ENCODE results near the gene OR52K1. TPM values are rescaled to one million over a fixed set of nuclear protein-coding genes. Genes with fewer than 3 reads are reported as not detected.

Gene OR52K1
- total RNA-seq, 1 donor from 2014 or later, result not detected

DNA sequence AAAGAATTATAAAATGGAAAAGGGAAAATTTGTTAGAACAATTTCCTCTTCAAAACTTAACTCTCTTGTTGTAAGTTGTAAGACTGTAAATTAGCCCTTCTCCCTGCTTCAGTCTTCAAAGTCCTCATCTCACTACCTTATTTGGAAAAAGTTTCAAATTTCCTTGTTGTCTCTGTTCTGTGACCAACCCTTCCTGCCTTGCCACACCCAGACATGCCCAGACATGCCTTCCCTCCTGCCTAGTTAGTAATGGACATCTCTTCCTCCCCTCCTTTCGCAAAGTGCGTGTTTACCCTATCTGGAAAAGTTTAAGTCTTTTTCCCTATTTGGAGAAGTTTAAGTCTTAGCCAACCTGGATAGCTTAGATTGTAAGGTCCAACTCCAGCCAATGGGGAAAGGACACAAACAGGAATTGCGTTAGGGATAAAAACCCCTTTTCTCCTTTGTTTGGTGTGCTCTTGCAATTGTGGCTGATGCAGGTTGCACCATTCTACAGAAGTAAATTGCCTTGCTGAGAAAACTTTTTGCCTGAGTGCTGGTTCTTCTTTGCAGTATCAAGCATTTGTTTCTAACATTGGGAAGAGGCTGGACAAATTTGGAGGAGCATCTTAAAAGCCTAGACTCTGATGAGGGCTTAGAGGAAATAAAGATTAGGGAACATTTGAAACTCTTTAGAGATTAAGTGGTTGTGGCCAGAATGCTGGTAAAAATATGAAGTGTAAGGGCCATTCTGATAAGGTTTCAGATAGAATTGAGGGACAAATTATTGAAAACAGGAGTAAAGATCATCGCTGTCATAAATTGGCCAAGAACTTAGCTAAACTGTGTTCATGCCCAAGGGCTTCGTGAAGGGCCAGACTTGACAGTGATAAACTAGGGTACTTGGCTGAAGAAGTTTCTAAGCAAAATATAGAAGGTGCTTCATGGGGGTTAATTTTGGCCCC lies 18.0 kb upstream of the OR52K1 start:
- no peak overlapping the region for H3K4me3 ChIP-seq
- TF ChIP-seq, protein P1, sequence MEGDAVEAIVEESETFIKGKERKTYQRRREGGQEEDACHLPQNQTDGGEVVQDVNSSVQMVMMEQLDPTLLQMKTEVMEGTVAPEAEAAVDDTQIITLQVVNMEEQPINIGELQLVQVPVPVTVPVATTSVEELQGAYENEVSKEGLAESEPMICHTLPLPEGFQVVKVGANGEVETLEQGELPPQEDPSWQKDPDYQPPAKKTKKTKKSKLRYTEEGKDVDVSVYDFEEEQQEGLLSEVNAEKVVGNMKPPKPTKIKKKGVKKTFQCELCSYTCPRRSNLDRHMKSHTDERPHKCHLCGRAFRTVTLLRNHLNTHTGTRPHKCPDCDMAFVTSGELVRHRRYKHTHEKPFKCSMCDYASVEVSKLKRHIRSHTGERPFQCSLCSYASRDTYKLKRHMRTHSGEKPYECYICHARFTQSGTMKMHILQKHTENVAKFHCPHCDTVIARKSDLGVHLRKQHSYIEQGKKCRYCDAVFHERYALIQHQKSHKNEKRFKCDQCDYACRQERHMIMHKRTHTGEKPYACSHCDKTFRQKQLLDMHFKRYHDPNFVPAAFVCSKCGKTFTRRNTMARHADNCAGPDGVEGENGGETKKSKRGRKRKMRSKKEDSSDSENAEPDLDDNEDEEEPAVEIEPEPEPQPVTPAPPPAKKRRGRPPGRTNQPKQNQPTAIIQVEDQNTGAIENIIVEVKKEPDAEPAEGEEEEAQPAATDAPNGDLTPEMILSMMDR (IDR thresholded peaks at IDR 0.05), result no peak
- H3K27me3 ChIP-seq, result no peaks in the 10 kb centered on the region
- H3K36me3 ChIP-seq, result no peaks in the 10 kb centered on the region
- H3K27ac ChIP-seq, result no peak overlapping the region
- DNase-seq (ENCODE audit: low spot score in 2 of 2), result no peak
- intact Hi-C loops (cut with DNase I), result no loop called here
- H3K9me3 ChIP-seq, result no peaks in the 10 kb centered on the region
- no peaks in the 10 kb centered on the region for H3K4me1 ChIP-seq

GRCh38 chr11:4465407-4465806 lies 17.0 kb upstream of the OR52K1 start:
- Histone ChIP-seq H3K4me3 (no peak overlapping the region), H3K27ac (no peak overlapping the region), H3K4me1 (no peaks in the 10 kb centered on the region), H3K9me3 (no peaks in the 10 kb centered on the region), H3K36me3 (no peaks in the 10 kb centered on the region), H3K27me3 (no peaks in the 10 kb centered on the region)
- intact Hi-C loops (cut with DNase I), result no loop called here
- TF ChIP-seq, protein P1 (IDR thresholded peaks at IDR 0.05), result no peak
- no peak for DNase-seq (ENCODE audit: low spot score in 2 of 2)

DNA sequence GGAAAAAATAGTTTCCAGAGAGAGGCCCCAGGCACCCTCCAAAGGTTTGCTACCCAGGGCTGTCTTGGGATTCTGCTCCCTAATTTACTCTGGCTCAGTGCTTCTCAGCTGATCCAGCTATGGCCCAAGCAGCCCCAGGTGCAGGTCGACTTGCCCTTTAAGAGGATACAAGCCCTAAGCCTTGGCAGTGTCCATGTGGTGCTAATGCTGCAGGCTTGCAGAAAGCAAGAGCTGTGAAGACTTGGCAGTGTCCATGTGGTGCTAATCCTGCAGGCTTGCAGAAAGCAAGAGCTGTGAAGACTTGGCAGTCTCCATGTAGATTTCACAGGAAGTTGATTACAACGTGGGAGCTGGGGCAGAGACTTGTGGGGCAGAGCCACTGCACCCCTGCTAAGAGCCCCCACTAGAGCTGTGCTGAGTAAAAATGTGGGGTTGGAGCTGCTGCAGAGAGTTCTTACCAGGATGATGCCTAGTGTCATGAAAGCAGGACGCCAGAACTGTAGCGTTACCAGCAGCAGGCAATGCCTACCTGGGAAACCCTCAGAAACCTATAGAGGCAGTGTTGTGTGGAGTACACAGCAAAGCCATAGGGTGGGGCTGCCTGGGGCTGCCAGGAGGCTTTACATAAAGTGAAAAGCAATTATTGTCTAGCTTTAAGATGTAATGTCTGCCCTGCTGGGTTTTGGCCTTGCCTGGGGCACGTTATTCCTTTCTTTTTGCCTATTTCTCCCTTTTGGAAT lies 16.1 kb upstream of the OR52K1 start:
- no peaks in the 10 kb centered on the region for H3K4me1 ChIP-seq
- no peaks in the 10 kb centered on the region for H3K27me3 ChIP-seq
- TF ChIP-seq, protein P1 (IDR thresholded peaks at IDR 0.05), result no peak
- intact Hi-C loops (cut with DNase I), result no loop called here
- H3K9me3 ChIP-seq, result no peaks in the 10 kb centered on the region
- H3K27ac ChIP-seq, result no peak overlapping the region
- H3K36me3 ChIP-seq, result no peaks in the 10 kb centered on the region
- no peak for DNase-seq (ENCODE audit: low spot score in 2 of 2)
- no peak overlapping the region for H3K4me3 ChIP-seq

GRCh38 chr11:4466871-4467442 lies 15.5 kb upstream of the OR52K1 start:
- no peaks in the 10 kb centered on the region for H3K27me3 ChIP-seq
- intact Hi-C loops (cut with DNase I), result no loop called here
- no peak for DNase-seq (ENCODE audit: low spot score in 2 of 2)
- TF ChIP-seq, protein P1 (IDR thresholded peaks at IDR 0.05), result no peak
- no peak overlapping the region for H3K27ac ChIP-seq
- no peaks in the 10 kb centered on the region for H3K36me3 ChIP-seq
- H3K9me3 ChIP-seq, result no peaks in the 10 kb centered on the region
- H3K4me1 ChIP-seq, result no peaks in the 10 kb centered on the region
- no peak overlapping the region for H3K4me3 ChIP-seq

DNA sequence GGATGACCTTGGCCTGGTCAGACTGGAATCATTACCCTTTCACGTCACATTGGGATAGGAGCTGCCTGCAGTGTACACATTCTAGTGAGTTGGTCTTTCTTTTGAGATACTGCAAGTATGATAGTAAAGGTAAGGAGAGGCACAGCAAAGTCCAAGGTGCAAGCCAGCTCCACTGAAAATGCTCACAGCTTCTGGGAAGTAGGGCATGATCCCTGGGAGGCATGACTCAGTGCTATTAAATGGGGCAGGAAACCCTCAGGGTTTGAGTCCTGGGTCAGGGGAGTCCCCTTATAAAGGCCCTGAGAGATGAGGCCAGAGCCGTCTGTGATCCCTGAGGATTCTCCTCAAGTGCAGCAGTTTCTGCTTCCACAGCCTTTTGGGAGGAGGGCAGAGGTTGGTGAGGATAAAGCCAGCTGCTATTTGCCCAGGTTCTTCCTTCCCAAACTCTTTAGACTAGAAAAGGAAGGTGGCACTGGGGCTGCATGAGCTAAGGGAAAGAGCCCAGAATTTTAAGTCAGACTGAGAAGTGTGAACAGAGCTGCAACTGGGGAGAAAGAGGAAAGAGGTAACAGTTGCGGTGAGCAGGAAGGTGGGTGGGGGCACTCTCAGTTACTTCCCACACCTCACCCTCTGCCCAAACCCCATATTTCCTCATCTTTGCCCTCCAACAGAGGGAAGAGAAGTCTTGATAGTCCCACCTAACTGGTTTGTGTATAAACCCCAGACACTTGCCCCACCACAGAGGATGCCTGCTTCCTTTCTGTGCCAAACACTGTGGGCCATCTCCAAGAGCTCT lies 14.4 kb upstream of the OR52K1 start:
- no peaks in the 10 kb centered on the region for H3K4me1 ChIP-seq
- H3K9me3 ChIP-seq, result no peaks in the 10 kb centered on the region
- H3K27me3 ChIP-seq, result no peaks in the 10 kb centered on the region
- H3K4me3 ChIP-seq, result no peak overlapping the region
- H3K27ac ChIP-seq, result no peak overlapping the region
- no peak for DNase-seq (ENCODE audit: low spot score in 2 of 2)
- H3K36me3 ChIP-seq, result no peaks in the 10 kb centered on the region
- TF ChIP-seq, protein P1 (IDR thresholded peaks at IDR 0.05), result no peak
- intact Hi-C loops (cut with DNase I), result no loop called here

All from ascending aorta (tissue), 2 donors.